ENCODE results near the gene CADM4. TPM values are rescaled to one million over a fixed set of nuclear protein-coding genes. Genes with fewer than 3 reads are reported as not detected.

Gene CADM4
- total and polyA plus RNA-seq, 2 donors (not counting 1 experiment from before 2014, with no cell fraction given) = 0.21 to 0.42 TPM

- Histone ChIP-seq H2AFZ (ENCODE audit: insufficient read depth, low read depth, low read length, poor library complexity, severe bottlenecking) (no peak overlapping the region), H4K20me1 (ENCODE audit: control insufficient read depth, insufficient read depth, low read length, poor library complexity, severe bottlenecking) (no peaks in the 10 kb centered on the region), H3K9ac (ENCODE audit: low read length) (no peak overlapping the region), H3K4me2 (replicated peaks; ENCODE audit: low read depth, low read length, poor library complexity, severe bottlenecking) (no peak overlapping the region), H3K79me2 (ENCODE audit: control insufficient read depth, insufficient read depth, low read length) (no peaks in the 10 kb centered on the region), H3K27ac (ENCODE audit: low read length in 2 of 2) (no peak overlapping the region), H3K36me3 (replicated peaks in 1 of 2; ENCODE audit: control extremely low read depth in 1 of 2, control insufficient read depth in 1 of 2, extremely low read depth in 1 of 2, insufficient read depth in 2 of 2, low read length in 1 of 2) (no peaks in the 10 kb centered on the region), H3K4me3 (ENCODE audit: control extremely low read depth in 1 of 5, extremely low read depth in 1 of 5, insufficient read depth in 1 of 5, low read depth in 2 of 5, low read length in 4 of 5) (no peak overlapping the region), H3K4me1 (ENCODE audit: control insufficient read depth in 2 of 2, insufficient read depth in 2 of 2, low read length in 2 of 2) (peaks cover 16 to 18% of the 10 kb centered on the region in 2 donors), H3K9me3 (ENCODE audit: control extremely low read depth in 1 of 3, control insufficient read depth in 2 of 3, insufficient read depth in 1 of 3, low read length in 2 of 3) (peaks cover 0 to 9% (median 0%) of the 10 kb centered on the region in 3 donors), H3K27me3 (replicated peaks in 1 of 4; ENCODE audit: control extremely low read depth in 1 of 4, control insufficient read depth in 3 of 4, insufficient read depth in 4 of 4, low read length in 3 of 4) (peaks cover 0 to 12% (median 4%) of the 10 kb centered on the region in 4 experiments)
- H3K27me3 Mint-ChIP-seq = peaks cover 3% of the 10 kb centered on the region
- H3K4me3 Mint-ChIP-seq = no peak overlapping the region
- TF ChIP-seq EZH2 (IDR thresholded peaks at IDR 0.05; ENCODE audit: borderline replicate concordance, insufficient read depth, low read depth, low read length, poor library complexity, severe bottlenecking) (no peak), CTCF (IDR thresholded peaks at IDR 0.05) (no peak)
- H3K27ac Mint-ChIP-seq = no peak overlapping the region
- POLR2A ChIA-PET = no interaction called here
- CTCF ChIA-PET = interaction anchor here (1.4 kb wide), 1 partner anchor 72 kb away, joined by 4 read pairs; no protein-coding TSS in a partner anchor
- no peak for DNase-seq
- 100% methylated on average over 2 of the region's 3 CpGs for WGBS (ENCODE audit: insufficient coverage)
- H3K9me3 Mint-ChIP-seq (ENCODE audit: insufficient read depth) = no peaks in the 10 kb centered on the region
- no peak for ATAC-seq (ENCODE audit: low read depth)
- intact Hi-C loops (cut with micrococcal nuclease) = no loop called here
- peaks cover 20% of the 10 kb centered on the region for H3K4me1 Mint-ChIP-seq
Observed at GRCh38 chr19:43673637-43674036, 34.0 kb upstream of the CADM4 start.

GRCh38 chr19:43672061-43672679 is 32.5 kb upstream of the CADM4 start:
- DNase-seq = no peak
- Histone ChIP-seq H3K4me1 (ENCODE audit: control insufficient read depth in 2 of 2, insufficient read depth in 2 of 2, low read length in 2 of 2) (peaks cover 25 to 32% of the 10 kb centered on the region in 2 donors), H3K79me2 (ENCODE audit: control insufficient read depth, insufficient read depth, low read length) (no peaks in the 10 kb centered on the region), H3K27ac (ENCODE audit: low read length in 2 of 2) (no peak overlapping the region), H2AFZ (ENCODE audit: insufficient read depth, low read depth, low read length, poor library complexity, severe bottlenecking) (no peak overlapping the region), H3K4me2 (replicated peaks; ENCODE audit: low read depth, low read length, poor library complexity, severe bottlenecking) (no peak overlapping the region), H3K27me3 (replicated peaks in 1 of 4; ENCODE audit: control extremely low read depth in 1 of 4, control insufficient read depth in 3 of 4, insufficient read depth in 4 of 4, low read length in 3 of 4) (peaks cover 0 to 25% (median 7%) of the 10 kb centered on the region in 4 experiments), H3K9me3 (ENCODE audit: control extremely low read depth in 1 of 3, control insufficient read depth in 2 of 3, insufficient read depth in 1 of 3, low read length in 2 of 3) (peaks cover 0 to 23% (median 0%) of the 10 kb centered on the region in 3 donors), H3K4me3 (ENCODE audit: control extremely low read depth in 1 of 5, extremely low read depth in 1 of 5, insufficient read depth in 1 of 5, low read depth in 2 of 5, low read length in 4 of 5) (no peak overlapping the region), H3K36me3 (replicated peaks in 1 of 2; ENCODE audit: control extremely low read depth in 1 of 2, control insufficient read depth in 1 of 2, extremely low read depth in 1 of 2, insufficient read depth in 2 of 2, low read length in 1 of 2) (no peaks in the 10 kb centered on the region), H3K9ac (ENCODE audit: low read length) (no peak overlapping the region), H4K20me1 (ENCODE audit: control insufficient read depth, insufficient read depth, low read length, poor library complexity, severe bottlenecking) (no peaks in the 10 kb centered on the region)
- intact Hi-C loops (cut with micrococcal nuclease) = no loop called here
- H3K27ac Mint-ChIP-seq = no peak overlapping the region
- no peak for ATAC-seq (ENCODE audit: low read depth)
- no peaks in the 10 kb centered on the region for H3K9me3 Mint-ChIP-seq (ENCODE audit: insufficient read depth)
- ChIA-PET CTCF (interaction anchor here (1.4 kb wide), 1 partner anchor 73 kb away, joined by 4 read pairs; no protein-coding TSS in a partner anchor), POLR2A (no interaction called here)
- TF ChIP-seq EZH2 (IDR thresholded peaks at IDR 0.05; ENCODE audit: borderline replicate concordance, insufficient read depth, low read depth, low read length, poor library complexity, severe bottlenecking) (no peak), CTCF (IDR thresholded peaks at IDR 0.05) (no peak)
- WGBS (ENCODE audit: insufficient coverage) = no CpG with 5 or more reads among the region's 6 CpGs
- H3K27me3 Mint-ChIP-seq = peaks cover 14% of the 10 kb centered on the region
- peaks cover 31% of the 10 kb centered on the region for H3K4me1 Mint-ChIP-seq
- no peak overlapping the region for H3K4me3 Mint-ChIP-seq
